DOHH2 (cell line): ENCODE measurements around the gene MED10.
A peak's percentile ranks its signal among the peaks of the same experiment; 100 is the strongest.

ENCODE experiments used
- H3F3A ChIP-seq: fragments of 200-600 bp; sonication (generic), shearing (Covaris generic); 2 replicates; pipeline ENCODE4 v1.6.0; 2016; ENCODE audit warnings: antibody characterized with exemption, mild to moderate bottlenecking; ENCODE audit not compliant: control insufficient read depth, insufficient read depth
- H3K27ac ChIP-seq: fragments of 200-600 bp; sonication (generic); 2 replicates; pipeline ENCODE4 v1.5.1; 2014; ENCODE audit warnings: low read depth, mild to moderate bottlenecking, low read length, moderate library complexity
- H3K27me3 ChIP-seq: fragments of 200-600 bp; sonication (generic); 2 replicates; pipeline ENCODE4 v1.6.1; 2014; ENCODE audit warnings: mild to moderate bottlenecking, low read length, mixed read lengths; ENCODE audit not compliant: control insufficient read depth
- H3K36me3 ChIP-seq: fragments of 200-600 bp; sonication (generic); 2 replicates; pipeline ENCODE4 v1.6.1; 2014; ENCODE audit warnings: mild to moderate bottlenecking, low read length, moderate library complexity, mixed read lengths; ENCODE audit not compliant: control insufficient read depth
- H3K4me1 ChIP-seq: fragments of 200-600 bp; sonication (generic); 2 replicates; pipeline ENCODE4 v1.6.1; 2014; ENCODE audit warnings: mild to moderate bottlenecking, low read length, mixed read lengths; ENCODE audit not compliant: control insufficient read depth
- H3K4me2 ChIP-seq: fragments of 200-600 bp; sonication (generic); 2 replicates; pipeline ENCODE4 v1.6.0; 2014; ENCODE audit warnings: mild to moderate bottlenecking, low read length, moderate library complexity
- H3K4me3 ChIP-seq: fragments of 200-600 bp; sonication (generic); 2 replicates; pipeline ENCODE4 v1.5.1; 2014; ENCODE audit warnings: mild to moderate bottlenecking, low read length, mixed read lengths
- H3K79me2 ChIP-seq: fragments of 200-600 bp; sonication (generic); 2 replicates; pipeline ENCODE4 v1.6.1; 2014; ENCODE audit warnings: mild to moderate bottlenecking, low read length, mixed read lengths; ENCODE audit not compliant: control insufficient read depth
- H3K9me2 ChIP-seq: fragments of 200-600 bp; sonication (generic); replicated peaks from 2 replicates; pipeline ENCODE4 v1.6.1; 2014; ENCODE audit warnings: mild to moderate bottlenecking, low read length, mixed read lengths; ENCODE audit not compliant: control insufficient read depth
- H3K9me3 ChIP-seq: fragments of 200-600 bp; sonication (generic); 2 replicates; pipeline ENCODE4 v1.6.1; 2014; ENCODE audit warnings: antibody characterized with exemption, low read length, mixed read lengths; ENCODE audit not compliant: control insufficient read depth, insufficient read depth
- H4K20me1 ChIP-seq: fragments of 200-600 bp; sonication (generic); 2 replicates; pipeline ENCODE4 v1.6.0; 2014; ENCODE audit warnings: low read depth, mild to moderate bottlenecking, antibody characterized with exemption, low read length, moderate library complexity; ENCODE audit not compliant: control insufficient read depth, insufficient read depth
- EZH2phosphoT487 ChIP-seq: fragments of 200-600 bp; sonication (generic); IDR thresholded peaks from 2 replicates; pipeline ENCODE4 v1.6.1; 2017; ENCODE audit warnings: borderline replicate concordance, mild to moderate bottlenecking, antibody characterized with exemption, low read length, moderate library complexity, mixed read lengths
- TF ChIP-seq, protein P1 (sequence below): fragments of 200-600 bp; sonication (generic); IDR thresholded peaks from one replicate; pipeline ENCODE4 v1.5.1; 2014; ENCODE audit warnings: antibody characterized with exemption, mild to moderate bottlenecking, low read depth, low read length; ENCODE audit not compliant: poor library complexity, severe bottlenecking

MED10 gene

GRCh38 chr5:6378766-6379103 is 388 bp upstream of the MED10 start:
- TF ChIP-seq EZH2phosphoT487 = no peak
- TF ChIP-seq, protein P1, sequence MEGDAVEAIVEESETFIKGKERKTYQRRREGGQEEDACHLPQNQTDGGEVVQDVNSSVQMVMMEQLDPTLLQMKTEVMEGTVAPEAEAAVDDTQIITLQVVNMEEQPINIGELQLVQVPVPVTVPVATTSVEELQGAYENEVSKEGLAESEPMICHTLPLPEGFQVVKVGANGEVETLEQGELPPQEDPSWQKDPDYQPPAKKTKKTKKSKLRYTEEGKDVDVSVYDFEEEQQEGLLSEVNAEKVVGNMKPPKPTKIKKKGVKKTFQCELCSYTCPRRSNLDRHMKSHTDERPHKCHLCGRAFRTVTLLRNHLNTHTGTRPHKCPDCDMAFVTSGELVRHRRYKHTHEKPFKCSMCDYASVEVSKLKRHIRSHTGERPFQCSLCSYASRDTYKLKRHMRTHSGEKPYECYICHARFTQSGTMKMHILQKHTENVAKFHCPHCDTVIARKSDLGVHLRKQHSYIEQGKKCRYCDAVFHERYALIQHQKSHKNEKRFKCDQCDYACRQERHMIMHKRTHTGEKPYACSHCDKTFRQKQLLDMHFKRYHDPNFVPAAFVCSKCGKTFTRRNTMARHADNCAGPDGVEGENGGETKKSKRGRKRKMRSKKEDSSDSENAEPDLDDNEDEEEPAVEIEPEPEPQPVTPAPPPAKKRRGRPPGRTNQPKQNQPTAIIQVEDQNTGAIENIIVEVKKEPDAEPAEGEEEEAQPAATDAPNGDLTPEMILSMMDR = no peak
- Histone ChIP-seq H3K9me3 (no peaks in the 10 kb centered on the region), H3K4me1 (peaks cover 27% of the 10 kb centered on the region), H3K79me2 (peaks cover 51% of the 10 kb centered on the region), H3F3A (0 out of 2 replicates have a peak, but pooled peaks cover 3% of the 10 kb centered on the region), H4K20me1 (peaks cover 25% of the 10 kb centered on the region; the same call in 1 of the 2 replicates), H3K36me3 (peaks cover 46% of the 10 kb centered on the region), H3K4me2 (peak overlapping the region; percentile 95), H3K9me2 (no peaks in the 10 kb centered on the region), H3K4me3 (peak overlapping the region; percentile 83), H3K27me3 (no peaks in the 10 kb centered on the region), H3K27ac (peak overlapping the region; percentile 36)

- peaks cover 57% of the 10 kb centered on the region for H3K36me3 ChIP-seq
- H3K27me3 ChIP-seq = no peaks in the 10 kb centered on the region
- H3F3A ChIP-seq = 0 out of 2 replicates have a peak, but pooled peaks cover 3% of the 10 kb centered on the region
- peak overlapping the region; percentile 36; the same call in 1 of the 2 replicates for H3K27ac ChIP-seq
- peaks cover 27% of the 10 kb centered on the region for H3K4me1 ChIP-seq
- peak overlapping the region; percentile 95 for H3K4me2 ChIP-seq
- peak overlapping the region; percentile 83 for H3K4me3 ChIP-seq
- peaks cover 25% of the 10 kb centered on the region; the same call in 1 of the 2 replicates for H4K20me1 ChIP-seq
- H3K9me2 ChIP-seq = no peaks in the 10 kb centered on the region
- peaks cover 62% of the 10 kb centered on the region for H3K79me2 ChIP-seq
- TF ChIP-seq EZH2phosphoT487 = no peak
- TF ChIP-seq, protein P1 = no peak
- H3K9me3 ChIP-seq = no peaks in the 10 kb centered on the region
These were observed 804 bp downstream of the MED10 start for GRCh38 chr5:6377582-6377904.

GRCh38 chr5:6376974-6377520 is 1.3 kb downstream of the MED10 start:
- TF ChIP-seq, protein P1 = no peak
- no peak for TF ChIP-seq EZH2phosphoT487
- H3K27ac ChIP-seq = no peak overlapping the region

More at GRCh38 chr5:6376974-6377520, 1.3 kb downstream of the MED10 start:
- no peaks in the 10 kb centered on the region for H3K9me2 ChIP-seq
- H3F3A ChIP-seq = 0 out of 2 replicates have a peak, but pooled peaks cover 3% of the 10 kb centered on the region
- no peaks in the 10 kb centered on the region for H3K9me3 ChIP-seq
- H3K27me3 ChIP-seq = no peaks in the 10 kb centered on the region
- peak overlapping the region; percentile 83 for H3K4me3 ChIP-seq
- peaks cover 25% of the 10 kb centered on the region; the same call in 1 of the 2 replicates for H4K20me1 ChIP-seq
- peak overlapping the region; percentile 95 for H3K4me2 ChIP-seq
- H3K79me2 ChIP-seq = peaks cover 62% of the 10 kb centered on the region
- H3K4me1 ChIP-seq = peaks cover 27% of the 10 kb centered on the region
- H3K36me3 ChIP-seq = peaks cover 62% of the 10 kb centered on the region
